GM13976 (cell line): ENCODE measurements around the gene GBX1.

Experiments
- DNase-seq: peaks from one replicate; pipeline ENCODE4 v3.0.0; 2012; ENCODE audit warnings: low spot score
- CTCF ChIP-seq: IDR thresholded peaks from 2 replicates; pipeline ENCODE4 v1.5.1; 2012; ENCODE audit warnings: borderline replicate concordance, mild to moderate bottlenecking; ENCODE audit not compliant: insufficient read depth; ENCODE audit errors: extremely low read depth, missing control alignments, control extremely low read depth
- in situ Hi-C: fragments of 300-500 bp; cut with MboI; formaldehyde crosslinking; loops from one replicate; pipeline ENCODE4 v1.12.0; 2022; ENCODE audit warnings: low sequenced_read_pairs, mixed read lengths, inconsistent platforms; ENCODE audit not compliant: unreplicated experiment

Gene GBX1

DNA sequence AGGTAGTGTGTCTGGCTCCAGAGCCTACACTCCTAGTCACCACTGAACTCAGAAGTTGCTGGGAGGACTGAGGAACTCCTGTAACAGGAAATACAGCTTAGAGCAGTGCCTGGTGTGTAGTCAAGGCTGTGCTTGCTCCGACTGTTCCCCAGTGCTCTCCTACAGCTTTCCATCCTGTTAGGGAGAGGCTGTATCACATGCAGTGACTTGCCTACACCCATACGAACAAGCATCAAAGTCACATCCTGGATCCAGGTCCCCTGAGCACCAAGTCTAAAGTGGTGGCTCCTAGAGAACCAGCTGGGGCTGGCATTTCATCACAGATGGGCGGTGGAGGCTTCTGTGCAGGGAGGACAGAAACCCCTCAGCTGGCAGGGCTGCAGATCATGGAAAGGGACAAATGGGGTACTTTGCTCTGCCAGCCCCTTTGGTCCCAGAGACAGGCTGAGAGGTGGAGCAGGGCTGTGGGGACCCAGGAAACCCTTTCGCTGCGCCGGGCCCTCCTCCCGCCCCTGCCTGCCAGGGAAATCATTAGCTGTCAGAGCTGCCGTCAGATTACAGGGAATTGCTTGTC is 11.9 kb upstream of the GBX1 start:
- no peak for DNase-seq
- TF ChIP-seq CTCF = no peak
- in situ Hi-C loops = no loop called here

DNA sequence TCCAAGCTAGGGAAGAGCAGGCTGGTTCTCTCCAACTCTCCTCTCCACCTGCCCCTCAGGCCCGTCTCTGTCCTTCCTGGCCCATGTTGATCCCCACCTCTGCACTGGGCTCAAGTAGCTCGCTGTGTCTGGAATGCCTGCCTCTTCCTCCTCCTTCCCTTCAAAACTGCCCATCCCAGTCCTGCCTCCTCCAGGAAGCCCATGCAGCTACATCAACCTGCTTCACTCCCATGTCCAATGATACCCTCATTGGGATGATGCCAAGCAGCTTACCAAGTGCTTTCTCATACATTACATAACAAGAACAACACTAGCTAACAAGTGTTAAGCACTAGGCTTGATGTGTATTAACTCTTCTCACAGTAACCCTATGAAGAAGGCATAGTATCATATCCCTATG is 11.3 kb upstream of the GBX1 start:
- DNase-seq = no peak

GRCh38 chr7:151178236-151178635 is 10.7 kb upstream of the GBX1 start:
- TF ChIP-seq CTCF = no peak
- DNase-seq = no peak
- in situ Hi-C loops = no loop called here

More for the DNA sequence above, 11.3 kb upstream of the GBX1 start:
- in situ Hi-C loops = no loop called here
- no peak for TF ChIP-seq CTCF

- no peak for DNase-seq
- in situ Hi-C loops = no loop called here
- TF ChIP-seq CTCF = no peak
These were observed 9.8 kb upstream of the GBX1 start for GRCh38 chr7:151177310-151177709.

GRCh38 chr7:151176401-151176800 is 8.9 kb upstream of the GBX1 start:
- no peak for DNase-seq
- no peak for TF ChIP-seq CTCF
- in situ Hi-C loops = no loop called here

- in situ Hi-C loops = no loop called here
- no peak for DNase-seq
- no peak for TF ChIP-seq CTCF
These were observed 8.4 kb upstream of the GBX1 start for GRCh38 chr7:151175793-151176311.
